Natural killer cell (primary cell): ENCODE results near the gene MTG1. TPM values are rescaled to one million over a fixed set of nuclear protein-coding genes. Genes with fewer than 3 reads are reported as not detected.
"Not testable (repeated sequence)": the region's sequence is repeated elsewhere in the genome, so short reads cannot be mapped to it uniquely, and the experiment has no call there.

ENCODE experiments used
- ATAC-seq, 3 donors: fragments of 150-1000 bp in 2 of 3; fragments of 200-7000 bp in 1 of 3; cut with Tn5 transposase; 1 replicate in 1 of 3; 2 replicates in 2 of 3; pipeline ENCODE4 v1.10.0; 2021; ENCODE audit warnings: mild to moderate bottlenecking in 2 of 3, moderate library complexity in 2 of 3
- DNase-seq, 2 donors: peaks; one replicate each; pipeline versions ENCODE4 v3.0.0 to v3.0.0-alpha.2; 2013 to 2021; ENCODE audit warnings: mixed read lengths in 1 of 2
- H3K27ac ChIP-seq: one replicate; pipeline ENCODE4 v1.5.1; 2013; ENCODE audit warnings: mild to moderate bottlenecking, low read length
- H3K27me3 ChIP-seq: one replicate; pipeline ENCODE4 v1.6.1; 2013; ENCODE audit warnings: low read length; ENCODE audit not compliant: control insufficient read depth, insufficient read depth
- H3K36me3 ChIP-seq: one replicate; pipeline ENCODE4 v1.6.1; 2013; ENCODE audit warnings: low read length; ENCODE audit not compliant: control insufficient read depth, insufficient read depth
- H3K4me1 ChIP-seq: one replicate; pipeline ENCODE4 v1.6.1; 2013; ENCODE audit warnings: low read length; ENCODE audit not compliant: control insufficient read depth, insufficient read depth
- H3K4me3 ChIP-seq: one replicate; pipeline ENCODE4 v1.5.1; 2013; ENCODE audit warnings: low read length
- H3K9me3 ChIP-seq: one replicate; pipeline ENCODE4 v1.6.1; 2013; ENCODE audit warnings: low read length; ENCODE audit not compliant: control insufficient read depth, insufficient read depth
- H3K27ac Mint-ChIP-seq, 2 donors: one replicate each; pipeline ENCODE4 v1.8.0; 2022; ENCODE audit warnings: mild to moderate bottlenecking in 2 of 2, mixed read lengths in 2 of 2, moderate library complexity in 1 of 2
- H3K27me3 Mint-ChIP-seq, 2 donors: one replicate each; pipeline ENCODE4 v1.8.0; 2022; ENCODE audit warnings: low read depth in 2 of 2, mixed read lengths in 2 of 2
- H3K36me3 Mint-ChIP-seq: one replicate; pipeline ENCODE4 v1.8.0; 2022; ENCODE audit warnings: mixed read lengths
- H3K4me1 Mint-ChIP-seq, 2 donors: one replicate each; pipeline ENCODE4 v1.8.0; 2022; ENCODE audit warnings: mixed read lengths in 2 of 2
- H3K4me3 Mint-ChIP-seq: one replicate; pipeline ENCODE4 v1.8.0; 2022; ENCODE audit warnings: mild to moderate bottlenecking, moderate library complexity, mixed read lengths
- H3K9me3 Mint-ChIP-seq, 2 donors: one replicate each; pipeline ENCODE4 v1.8.0; 2022; ENCODE audit warnings: mixed read lengths in 2 of 2
- CTCF ChIP-seq: fragments of 200-600 bp; IDR thresholded peaks from one replicate; pipeline ENCODE4 v1.8.0; 2022; ENCODE audit warnings: antibody characterized with exemption
- WGBS: methylation state at CpG from one replicate; pipeline ENCODE4 v1.1.7; 2013; ENCODE audit warnings: missing lambda C conversion rate; ENCODE audit not compliant: insufficient coverage; 5-methylcytosine and 5-hydroxymethylcytosine counted together
- intact Hi-C: fragments of 100-400 bp; cut with micrococcal nuclease; formaldehyde crosslinking; loops from one replicate; pipeline ENCODE4 v1.14.2; 2022
- total RNA-seq, 4 donors: library from RNA; stranded (reverse); fragments of 120-200 nt in 1 of 4; gene quantifications; one replicate each; pipeline versions ENCODE4 v1.2.3 to v1.2.4, GENCODE V29; 2013 to 2022

MTG1 gene
- total RNA-seq, 3 donors from 2014 or later (not counting 1 experiment from before 2014, with no cell fraction given): 64.3 to 76.3 (median 67.1) TPM

GRCh38 chr10:133365461-133366129 lies 28.4 kb upstream of the MTG1 start:
- H3K4me1 Mint-ChIP-seq: no peaks in the 10 kb centered on the region
- no peak for TF ChIP-seq CTCF
- H3K36me3 Mint-ChIP-seq: no peaks in the 10 kb centered on the region
- Histone ChIP-seq H3K4me3 (no peak overlapping the region), H3K36me3 (peaks cover 44% of the 10 kb centered on the region), H3K27ac (no peak overlapping the region), H3K27me3 (no peaks in the 10 kb centered on the region), H3K4me1 (no peaks in the 10 kb centered on the region), H3K9me3 (no peaks in the 10 kb centered on the region)
- no peak for ATAC-seq
- no peaks in the 10 kb centered on the region for H3K27me3 Mint-ChIP-seq
- no peak for DNase-seq
- WGBS: 93% methylated on average over 13 of the region's 13 CpGs
- H3K9me3 Mint-ChIP-seq: no peaks in the 10 kb centered on the region
- H3K27ac Mint-ChIP-seq: no peak overlapping the region
- H3K4me3 Mint-ChIP-seq: no peak overlapping the region
- intact Hi-C loops: no loop called here

- H3K36me3 Mint-ChIP-seq: no peaks in the 10 kb centered on the region
Measured at GRCh38 chr10:133366130-133366478, 27.9 kb upstream of the MTG1 start.

GRCh38 chr10:133366751-133367150 lies 27.2 kb upstream of the MTG1 start:
- no peak for DNase-seq
- Mint-ChIP-seq H3K27me3 (no peaks in the 10 kb centered on the region), H3K36me3 (no peaks in the 10 kb centered on the region), H3K9me3 (no peaks in the 10 kb centered on the region), H3K27ac (no peak overlapping the region), H3K4me1 (no peaks in the 10 kb centered on the region), H3K4me3 (no peak overlapping the region)
- 96% methylated on average over 13 of the region's 13 CpGs for WGBS
- Histone ChIP-seq H3K27ac (no peak overlapping the region), H3K36me3 (peaks cover 44% of the 10 kb centered on the region), H3K4me3 (no peak overlapping the region), H3K4me1 (no peaks in the 10 kb centered on the region), H3K27me3 (no peaks in the 10 kb centered on the region), H3K9me3 (no peaks in the 10 kb centered on the region)
- no peak for TF ChIP-seq CTCF
- no peak for ATAC-seq
- intact Hi-C loops: no loop called here

More at GRCh38 chr10:133366130-133366478, 27.9 kb upstream of the MTG1 start:
- no peak for ATAC-seq
- no peak for TF ChIP-seq CTCF
- intact Hi-C loops: no loop called here
- Histone ChIP-seq H3K4me3 (no peak overlapping the region), H3K36me3 (peaks cover 44% of the 10 kb centered on the region), H3K9me3 (no peaks in the 10 kb centered on the region), H3K27me3 (no peaks in the 10 kb centered on the region), H3K4me1 (no peaks in the 10 kb centered on the region), H3K27ac (no peak overlapping the region)
- Mint-ChIP-seq H3K4me3 (no peak overlapping the region), H3K4me1 (no peaks in the 10 kb centered on the region), H3K9me3 (no peaks in the 10 kb centered on the region), H3K27me3 (no peaks in the 10 kb centered on the region), H3K27ac (no peak overlapping the region)
- WGBS: 91% methylated on average over 17 of the region's 17 CpGs
- no peak for DNase-seq

- H3K4me1 ChIP-seq, H3K27ac ChIP-seq, ATAC-seq, H3K27me3 Mint-ChIP-seq, H3K27me3 ChIP-seq, DNase-seq, H3K27ac Mint-ChIP-seq, H3K4me3 Mint-ChIP-seq, H3K36me3 Mint-ChIP-seq, H3K4me3 ChIP-seq, intact Hi-C loops, H3K9me3 ChIP-seq, H3K4me1 Mint-ChIP-seq, H3K9me3 Mint-ChIP-seq: not testable (repeated sequence)
- peaks cover 44% of the 10 kb centered on the region for H3K36me3 ChIP-seq
- WGBS: 80% methylated on average over 1 of the region's 7 CpGs
Measured at GRCh38 chr10:133367461-133367860, 26.5 kb upstream of the MTG1 start.
